Measurements from ENCODE around the gene TIMM10.

Gene TIMM10

DNA sequence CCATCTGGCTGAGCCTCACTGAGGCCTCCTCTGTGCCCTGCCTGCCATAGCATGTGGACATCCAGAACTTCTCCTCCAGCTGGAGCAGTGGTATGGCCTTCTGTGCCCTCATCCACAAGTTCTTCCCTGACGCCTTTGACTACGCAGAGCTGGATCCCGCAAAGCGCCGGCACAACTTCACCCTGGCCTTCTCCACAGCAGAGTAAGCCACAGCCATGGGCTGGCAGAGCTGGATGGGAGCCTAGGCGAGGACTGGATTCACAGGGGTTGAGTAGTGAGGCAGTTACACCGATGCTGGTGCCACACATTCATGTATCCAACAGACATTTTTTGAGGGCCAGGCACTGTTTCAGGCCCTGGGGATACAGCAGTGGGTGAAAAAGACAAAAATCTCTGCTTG is 15.9 kb upstream of the TIMM10 start:
- H3K36me3 ChIP-seq (ENCODE audit: control insufficient read depth, low read length), result no peaks in the 10 kb centered on the region
- no peak overlapping the region for H3K4me3 ChIP-seq (ENCODE audit: low read length)
- no peaks in the 10 kb centered on the region for H3K27me3 ChIP-seq (ENCODE audit: control insufficient read depth, low read length)
- peaks cover 3% of the 10 kb centered on the region for H3K4me1 ChIP-seq (ENCODE audit: control insufficient read depth, low read length)
- no peaks in the 10 kb centered on the region for H3K9me3 ChIP-seq (ENCODE audit: control insufficient read depth, insufficient read depth, low read length)
- no peak overlapping the region for H3K27ac ChIP-seq (ENCODE audit: low read depth, low read length)
- H3K4me2 ChIP-seq (ENCODE audit: low read length), result no peak overlapping the region
- TF ChIP-seq, protein P1, sequence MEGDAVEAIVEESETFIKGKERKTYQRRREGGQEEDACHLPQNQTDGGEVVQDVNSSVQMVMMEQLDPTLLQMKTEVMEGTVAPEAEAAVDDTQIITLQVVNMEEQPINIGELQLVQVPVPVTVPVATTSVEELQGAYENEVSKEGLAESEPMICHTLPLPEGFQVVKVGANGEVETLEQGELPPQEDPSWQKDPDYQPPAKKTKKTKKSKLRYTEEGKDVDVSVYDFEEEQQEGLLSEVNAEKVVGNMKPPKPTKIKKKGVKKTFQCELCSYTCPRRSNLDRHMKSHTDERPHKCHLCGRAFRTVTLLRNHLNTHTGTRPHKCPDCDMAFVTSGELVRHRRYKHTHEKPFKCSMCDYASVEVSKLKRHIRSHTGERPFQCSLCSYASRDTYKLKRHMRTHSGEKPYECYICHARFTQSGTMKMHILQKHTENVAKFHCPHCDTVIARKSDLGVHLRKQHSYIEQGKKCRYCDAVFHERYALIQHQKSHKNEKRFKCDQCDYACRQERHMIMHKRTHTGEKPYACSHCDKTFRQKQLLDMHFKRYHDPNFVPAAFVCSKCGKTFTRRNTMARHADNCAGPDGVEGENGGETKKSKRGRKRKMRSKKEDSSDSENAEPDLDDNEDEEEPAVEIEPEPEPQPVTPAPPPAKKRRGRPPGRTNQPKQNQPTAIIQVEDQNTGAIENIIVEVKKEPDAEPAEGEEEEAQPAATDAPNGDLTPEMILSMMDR (IDR thresholded peaks at IDR 0.05; ENCODE audit: low read depth, low read length, poor library complexity, severe bottlenecking), result no peak
- no peak for TF ChIP-seq EZH2phosphoT487 (IDR thresholded peaks at IDR 0.05; ENCODE audit: borderline replicate concordance, low read length)
- H3K79me2 ChIP-seq (ENCODE audit: control insufficient read depth, low read length), result no peaks in the 10 kb centered on the region
- no peaks in the 10 kb centered on the region for H3K9me2 ChIP-seq (replicated peaks; ENCODE audit: control insufficient read depth, low read length)
- H4K20me1 ChIP-seq (ENCODE audit: control insufficient read depth, insufficient read depth, low read depth, low read length), result no peaks in the 10 kb centered on the region
- H3F3A ChIP-seq (ENCODE audit: control insufficient read depth, insufficient read depth), result no peaks in the 10 kb centered on the region

DNA sequence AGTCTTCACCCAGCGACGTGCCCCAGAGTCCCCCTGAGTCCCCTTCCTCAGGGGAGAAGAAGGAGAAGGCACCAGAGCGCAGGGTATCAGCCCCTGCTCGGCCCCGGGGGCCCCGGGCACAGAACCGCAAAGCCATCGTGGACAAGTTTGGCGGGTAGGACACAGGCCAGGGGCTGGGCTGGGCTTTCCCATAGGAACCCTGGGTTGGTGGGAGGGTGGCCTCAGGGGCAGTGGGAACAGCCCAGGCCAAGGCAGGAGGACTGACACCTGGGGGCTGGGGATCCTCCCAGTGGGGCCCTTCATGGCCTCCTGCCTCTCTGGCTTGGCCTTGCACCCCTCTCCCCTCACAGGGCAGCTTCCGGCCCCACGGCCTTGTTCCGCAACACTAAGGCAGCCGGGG is 15.3 kb upstream of the TIMM10 start:
- TF ChIP-seq EZH2phosphoT487 (IDR thresholded peaks at IDR 0.05; ENCODE audit: borderline replicate concordance, low read length), result no peak
- TF ChIP-seq, protein P1 (IDR thresholded peaks at IDR 0.05; ENCODE audit: low read depth, low read length, poor library complexity, severe bottlenecking), result no peak
- H3K9me3 ChIP-seq (ENCODE audit: control insufficient read depth, insufficient read depth, low read length), result no peaks in the 10 kb centered on the region
- H3K27ac ChIP-seq (ENCODE audit: low read depth, low read length), result no peak overlapping the region
- H3K27me3 ChIP-seq (ENCODE audit: control insufficient read depth, low read length), result no peaks in the 10 kb centered on the region
- peaks cover 3% of the 10 kb centered on the region for H3K4me1 ChIP-seq (ENCODE audit: control insufficient read depth, low read length)
- H3K79me2 ChIP-seq (ENCODE audit: control insufficient read depth, low read length), result no peaks in the 10 kb centered on the region
- H3K4me2 ChIP-seq (ENCODE audit: low read length), result no peak overlapping the region
- H3K36me3 ChIP-seq (ENCODE audit: control insufficient read depth, low read length), result no peaks in the 10 kb centered on the region
- no peaks in the 10 kb centered on the region for H3F3A ChIP-seq (ENCODE audit: control insufficient read depth, insufficient read depth)
- no peak overlapping the region for H3K4me3 ChIP-seq (ENCODE audit: low read length)
- no peaks in the 10 kb centered on the region for H3K9me2 ChIP-seq (replicated peaks; ENCODE audit: control insufficient read depth, low read length)
- H4K20me1 ChIP-seq (ENCODE audit: control insufficient read depth, insufficient read depth, low read depth, low read length), result no peaks in the 10 kb centered on the region

DNA sequence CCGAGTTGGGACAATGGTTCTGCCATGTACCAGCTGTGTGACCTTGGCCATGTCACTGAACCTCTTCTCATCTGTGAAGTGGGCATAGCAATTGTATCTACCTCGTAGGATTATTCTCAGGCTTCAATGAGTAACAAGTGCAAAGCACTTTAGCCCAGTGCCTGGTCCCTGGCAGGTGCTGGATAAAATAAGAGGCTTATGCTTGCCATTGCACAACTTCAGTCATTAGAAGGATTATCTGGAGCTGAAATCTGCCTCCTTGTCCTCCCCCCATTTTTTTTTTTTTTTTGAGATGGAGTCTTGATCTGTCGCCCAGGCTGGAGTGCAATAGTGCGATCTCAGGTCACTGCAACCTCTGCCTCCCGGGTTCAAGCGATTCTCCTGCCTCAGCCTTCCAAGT is 14.0 kb upstream of the TIMM10 start:
- Histone ChIP-seq H3K4me2 (ENCODE audit: low read length) (no peak overlapping the region), H3F3A (ENCODE audit: control insufficient read depth, insufficient read depth) (no peaks in the 10 kb centered on the region), H3K27me3 (ENCODE audit: control insufficient read depth, low read length) (no peaks in the 10 kb centered on the region; the same call in 1 of the 2 replicates), H3K36me3 (ENCODE audit: control insufficient read depth, low read length) (no peaks in the 10 kb centered on the region), H3K4me1 (ENCODE audit: control insufficient read depth, low read length) (peaks cover 3% of the 10 kb centered on the region), H3K79me2 (ENCODE audit: control insufficient read depth, low read length) (no peaks in the 10 kb centered on the region), H4K20me1 (ENCODE audit: control insufficient read depth, insufficient read depth, low read depth, low read length) (no peaks in the 10 kb centered on the region), H3K4me3 (ENCODE audit: low read length) (no peak overlapping the region), H3K9me2 (replicated peaks; ENCODE audit: control insufficient read depth, low read length) (no peaks in the 10 kb centered on the region), H3K9me3 (ENCODE audit: control insufficient read depth, insufficient read depth, low read length) (no peaks in the 10 kb centered on the region), H3K27ac (ENCODE audit: low read depth, low read length) (no peak overlapping the region)
- TF ChIP-seq, protein P1 (IDR thresholded peaks at IDR 0.05; ENCODE audit: low read depth, low read length, poor library complexity, severe bottlenecking), result no peak
- no peak for TF ChIP-seq EZH2phosphoT487 (IDR thresholded peaks at IDR 0.05; ENCODE audit: borderline replicate concordance, low read length)

DNA sequence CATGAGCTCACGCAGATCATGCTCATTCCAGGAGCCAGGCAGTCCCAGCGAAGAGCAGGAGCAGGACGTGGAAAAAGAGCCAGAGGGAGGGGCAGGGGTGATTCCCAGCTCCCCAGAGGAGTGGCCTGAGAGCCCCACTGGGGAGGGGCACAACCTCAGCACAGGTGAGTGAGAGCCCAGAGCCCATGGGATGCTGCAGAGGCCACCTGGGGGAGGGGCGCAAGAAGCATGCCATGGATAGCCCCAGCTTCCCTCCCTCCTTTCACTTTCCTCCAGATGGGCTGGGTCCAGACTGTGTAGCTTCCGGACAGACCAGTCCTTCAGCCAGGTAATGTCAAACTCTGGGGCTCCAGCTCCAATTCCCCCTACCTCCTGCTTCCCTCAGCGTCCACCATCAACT is 13.0 kb upstream of the TIMM10 start:
- no peaks in the 10 kb centered on the region for H4K20me1 ChIP-seq (ENCODE audit: control insufficient read depth, insufficient read depth, low read depth, low read length)
- no peak overlapping the region for H3K27ac ChIP-seq (ENCODE audit: low read depth, low read length)
- no peaks in the 10 kb centered on the region for H3K79me2 ChIP-seq (ENCODE audit: control insufficient read depth, low read length)
- H3K9me2 ChIP-seq (replicated peaks; ENCODE audit: control insufficient read depth, low read length), result no peaks in the 10 kb centered on the region
- no peak overlapping the region for H3K4me3 ChIP-seq (ENCODE audit: low read length)
- H3K36me3 ChIP-seq (ENCODE audit: control insufficient read depth, low read length), result no peaks in the 10 kb centered on the region
- no peaks in the 10 kb centered on the region for H3K9me3 ChIP-seq (ENCODE audit: control insufficient read depth, insufficient read depth, low read length)
- no peaks in the 10 kb centered on the region; the same call in 1 of the 2 replicates for H3K27me3 ChIP-seq (ENCODE audit: control insufficient read depth, low read length)
- no peak for TF ChIP-seq EZH2phosphoT487 (IDR thresholded peaks at IDR 0.05; ENCODE audit: borderline replicate concordance, low read length)
- TF ChIP-seq, protein P1 (IDR thresholded peaks at IDR 0.05; ENCODE audit: low read depth, low read length, poor library complexity, severe bottlenecking), result no peak
- H3K4me1 ChIP-seq (ENCODE audit: control insufficient read depth, low read length), result peaks cover 3% of the 10 kb centered on the region
- no peaks in the 10 kb centered on the region for H3F3A ChIP-seq (ENCODE audit: control insufficient read depth, insufficient read depth)
- no peak overlapping the region for H3K4me2 ChIP-seq (ENCODE audit: low read length)
